K562 (cell line): Measurements from ENCODE around the gene NEURL1. TPM values are rescaled to one million over a fixed set of nuclear protein-coding genes. Genes with fewer than 3 reads are reported as not detected.

Experiments used
- ATAC-seq: fragments of 200-7000 bp; cut with Tn5 transposase; 3 replicates; pipeline ENCODE4 v1.9.1; 2020; ENCODE audit warnings: moderate library complexity
- BruUV-seq: library from RNA; stranded (reverse); fragments of 400-500 nt; replicated peaks from 2 replicates; lab custom pipeline; 2021; lab: Mats Ljungman, UMichigan
- CTCF ChIA-PET: fragments of 300-600 bp; formaldehyde crosslinking; extraction: SDS; loops from one replicate; lab custom pipeline; 2021; ENCODE audit warnings: low intra/inter-chr PET ratio; lab: Yijun Ruan, JAX
- POLR2A ChIA-PET: fragments of 300-600, 350-650 bp; sonication (Branson Sonifier 250); formaldehyde crosslinking; extraction: SDS; loops from one replicate; lab custom pipeline; 2021; ENCODE audit warnings: antibody characterized with exemption, inconsistent platforms; lab: Yijun Ruan, JAX
- DNase-seq, 4 experiments: peaks; one replicate each; pipeline versions ENCODE4 v3.0.0 to v3.0.0-alpha.2; 2011 to 2018; ENCODE audit warnings: low spot score in 3 of 4, mixed read lengths in 3 of 4; ENCODE audit errors: extremely low read depth in 1 of 4
- FAIRE-seq: peaks from 2 replicates; lab custom pipeline; 2011; peaks lifted over from hg19 to GRCh38; lab: Jason Lieb, UNC
- H2AFZ ChIP-seq: 2 replicates; pipeline ENCODE4 v1.6.0; 2011; ENCODE audit warnings: low read depth, low read length, control low read depth, inconsistent platforms
- H3K27ac ChIP-seq: fragments of 200-600 bp; 3 replicates; pipeline ENCODE4 v1.8.0; 2011; ENCODE audit warnings: low read depth, mild to moderate bottlenecking, control low read depth, inconsistent platforms, low read length, moderate library complexity, mixed read lengths; ENCODE audit errors: extremely low read depth
- H3K27me3 ChIP-seq, 2 experiments: fragments of 300-600 bp in 1 of 2; 2 replicates in 1 of 2; 3 replicates in 1 of 2; pipeline versions ENCODE4 v1.6.0 to v1.8.0; 2011; ENCODE audit warnings: inconsistent platforms in 2 of 2, low read length in 2 of 2, mild to moderate bottlenecking in 1 of 2, mixed read lengths in 1 of 2, moderate library complexity in 1 of 2; ENCODE audit not compliant: control insufficient read depth in 2 of 2, insufficient read depth in 2 of 2
- H3K36me3 ChIP-seq: fragments of 300-600 bp; 3 replicates; pipeline ENCODE4 v1.8.0; 2011; ENCODE audit warnings: mild to moderate bottlenecking, low read length, inconsistent platforms; ENCODE audit not compliant: control insufficient read depth, insufficient read depth
- H3K4me1 ChIP-seq, 2 experiments: fragments of 200-600 bp in 1 of 2; replicated peaks in 1 of 2; 2 replicates in 1 of 2; 3 replicates in 1 of 2; pipeline versions ENCODE4 v1.5.1 to v1.8.0; 2011; ENCODE audit warnings: inconsistent platforms in 2 of 2, low read length in 2 of 2, mild to moderate bottlenecking in 1 of 2, mixed read lengths in 1 of 2, moderate library complexity in 1 of 2; ENCODE audit not compliant: control insufficient read depth in 2 of 2, insufficient read depth in 2 of 2
- H3K4me2 ChIP-seq: 2 replicates; pipeline ENCODE4 v1.6.1; 2011; ENCODE audit warnings: low read length, control low read depth, inconsistent platforms, mixed read lengths; ENCODE audit not compliant: insufficient read depth
- H3K4me3 ChIP-seq: fragments of 200-600 bp; sonication (generic), shearing (Covaris generic); 2 replicates; pipeline ENCODE4 v1.5.1; 2016; ENCODE audit warnings: control low read depth, inconsistent platforms
- H3K79me2 ChIP-seq: fragments of 200-600 bp; 3 replicates; pipeline ENCODE4 v1.8.0; 2011; ENCODE audit warnings: low read length, inconsistent platforms; ENCODE audit not compliant: control insufficient read depth, insufficient read depth
- H3K9ac ChIP-seq, 2 experiments: 2 replicates each; pipeline versions ENCODE4 v1.6.0 to v1.6.1; 2011; ENCODE audit warnings: low read depth in 2 of 2, low read length in 2 of 2, control low read depth in 1 of 2, inconsistent platforms in 1 of 2, mild to moderate bottlenecking in 1 of 2, mixed read lengths in 1 of 2; ENCODE audit not compliant: insufficient read depth in 1 of 2
- H3K9me1 ChIP-seq: one replicate; pipeline ENCODE4 v1.6.0; 2011; ENCODE audit warnings: inconsistent platforms, mild to moderate bottlenecking, low read length, moderate library complexity; ENCODE audit not compliant: control insufficient read depth, insufficient read depth
- H3K9me3 ChIP-seq: replicated peaks from 2 replicates; pipeline ENCODE4 v1.5.1; 2011; ENCODE audit warnings: low read depth, low read length, inconsistent platforms; ENCODE audit not compliant: control insufficient read depth, insufficient read depth
- H4K20me1 ChIP-seq: replicated peaks from 2 replicates; pipeline ENCODE4 v1.6.1; 2011; ENCODE audit warnings: low read length, inconsistent platforms, mixed read lengths; ENCODE audit not compliant: control insufficient read depth, insufficient read depth
- BHLHE40 ChIP-seq: IDR thresholded peaks from 2 replicates; pipeline ENCODE4 v1.6.1; 2011; ENCODE audit warnings: low read length, improper control_type of control experiment
- BRD4 ChIP-seq: fragments of 200-600 bp; sonication (generic); IDR thresholded peaks from 2 replicates; pipeline ENCODE4 v1.6.1; 2017; ENCODE audit warnings: inconsistent platforms
- KDM5B ChIP-seq: fragments of 200-600 bp; sonication (generic); IDR thresholded peaks from 2 replicates; pipeline ENCODE4 v1.6.1; 2012; ENCODE audit warnings: low read depth, mild to moderate bottlenecking, moderate library complexity, low read length, control low read depth, inconsistent platforms; ENCODE audit not compliant: insufficient replicate concordance
- PHF8 ChIP-seq: fragments of 200-600 bp; sonication (generic); IDR thresholded peaks from 2 replicates; pipeline ENCODE4 v1.6.1; 2012; ENCODE audit warnings: mixed run types, mild to moderate bottlenecking, inconsistent platforms, low read length, moderate library complexity, borderline replicate concordance
- TARDBP ChIP-seq: fragments of 450-650 bp; IDR thresholded peaks from 2 replicates; pipeline ENCODE4 v1.6.1; 2016
- TEAD1 ChIP-seq, 2 experiments: fragments of 450-650 bp in 1 of 2; sonication (generic) in 1 of 2; formaldehyde crosslinking; IDR thresholded peaks; 2 replicates each; pipeline versions ENCODE4 v1.4.0 to v1.8.0; 2020 to 2022; ENCODE audit warnings: mild to moderate bottlenecking in 2 of 2, missing genetic modification reagents in 1 of 2
- TRIM28 ChIP-seq: fragments of 450-650 bp; IDR thresholded peaks from 2 replicates; pipeline ENCODE4 v1.6.1; 2017
- ZFX ChIP-seq: sonication (generic); formaldehyde crosslinking; IDR thresholded peaks from 2 replicates; pipeline ENCODE4 v1.8.0; 2022; ENCODE audit warnings: mild to moderate bottlenecking, missing genetic modification reagents, moderate library complexity
- WGBS: fragments of 100-300 bp; shearing (Covaris generic); methylation state at CpG from one replicate; pipeline ENCODE4 v1.1.6; 2016; ENCODE audit warnings: low coverage, mixed read lengths; ENCODE audit not compliant: insufficient coverage; ENCODE audit errors: missing lambda C conversion rate; 5-methylcytosine and 5-hydroxymethylcytosine counted together
- in situ Hi-C: fragments of 300-500 bp; cut with MboI; formaldehyde crosslinking; loops from 4 replicates; pipeline ENCODE4 v1.15.0; 2018; ENCODE audit warnings: inconsistent platforms, mixed read lengths
- intact Hi-C: fragments of 100-400 bp; cut with micrococcal nuclease; formaldehyde crosslinking; loops from 2 replicates; pipeline ENCODE4 v1.14.2; 2022
- polyA plus RNA-seq, 8 experiments: library from polyadenylated mRNA; depleted of rRNA in 4 of 8; stranded (reverse) in 5 of 8; unstranded in 3 of 8; fragments of >200 nt; fragmentation: Nextera tagmentation in 2 of 8; fragmentation: Illumina TruSeq in 1 of 8; extraction: Ambion mirVana in 2 of 8; extraction: Trizol in 1 of 8; gene quantifications; 2 replicates each; pipeline versions ENCODE4 v1.2.1 to v1.2.3, GENCODE V29; 2011 to 2014; ENCODE audit warnings: inconsistent platforms in 1 of 8, missing spikeins in 1 of 8
- total RNA-seq, 7 experiments: library from RNA; depleted of rRNA in 6 of 7; stranded (reverse); fragments of >200 nt in 6 of 7; fragmentation: Illumina TruSeq in 2 of 7; extraction: Trizol in 2 of 7; gene quantifications; 2 replicates each; pipeline versions ENCODE4 v1.2.1 to v1.2.3, GENCODE V29; 2011 to 2021; ENCODE audit warnings: low replicate concordance in 1 of 7
- TF ChIP-seq, protein P1 (sequence below), 2 experiments: fragments of 450-650 bp in 1 of 2; sonication (generic) in 1 of 2; formaldehyde crosslinking; conservative IDR thresholded peaks; 2 replicates each; pipeline versions ENCODE4 v1.4.0 to v1.8.1; 2020 to 2022; ENCODE audit warnings: mild to moderate bottlenecking in 1 of 2, missing genetic modification reagents in 1 of 2

Gene NEURL1
- total and polyA plus RNA-seq, 9 of the 15 experiments (the other 6 are each of a cell fraction or from before 2014, with no cell fraction given), result 0.01 to 0.45 (median 0.16) TPM; not detected in 5

GRCh38 chr10:103619424-103620351 lies 126.2 kb downstream of the NEURL1 start:
- 38% methylated on average over 10 of the region's 22 CpGs for WGBS
- in situ Hi-C loops, result no loop called here
- H3K9me1 ChIP-seq, result peaks cover 4% of the 10 kb centered on the region
- no peaks in the 10 kb centered on the region for H4K20me1 ChIP-seq
- H3K4me3 ChIP-seq, result peak overlapping the region; percentile 13; the same call in 1 of the 2 replicates
- H3K4me2 ChIP-seq, result peak overlapping the region; percentile 55
- peaks cover 53 to 76% of the 10 kb centered on the region in 2 experiments for H3K4me1 ChIP-seq
- no TSS peak for BruUV-seq
- no peaks in the 10 kb centered on the region for H3K27me3 ChIP-seq
- H3K9me3 ChIP-seq, result no peaks in the 10 kb centered on the region
- ChIA-PET CTCF (no interaction called here), POLR2A (interaction anchor here (0.5 to 0.6 kb wide), 3 partner anchors 8 to 231 kb away, joined by 3 to 4 read pairs (median 3); no protein-coding TSS in a partner anchor)
- peak; percentile 14 to 37 (median 20) for DNase-seq
- peak overlapping the region; percentile 31 to 87 for H3K9ac ChIP-seq
- H3K36me3 ChIP-seq, result peaks cover 39% of the 10 kb centered on the region; the same call in 2 of the 3 replicates
- peak overlapping the region; percentile 70 for H3K27ac ChIP-seq
- intact Hi-C loops, result loop anchor here (5.0 kb wide), 1 partner anchor 48 kb away; no protein-coding TSS in a partner anchor
- TF ChIP-seq TRIM28 (no peak), TEAD1 (CRISPR knock-in tag; IDR thresholded peaks at IDR 0.05) (no peak), BRD4 (no peak), ZFX (CRISPR knock-in tag) (peak; percentile 67), PHF8 (peak; percentile 12; the same call in 1 of the 2 replicates), KDM5B (peak; percentile 32), BHLHE40 (peak; percentile 52), TARDBP (no peak)
- TF ChIP-seq, protein P1, sequence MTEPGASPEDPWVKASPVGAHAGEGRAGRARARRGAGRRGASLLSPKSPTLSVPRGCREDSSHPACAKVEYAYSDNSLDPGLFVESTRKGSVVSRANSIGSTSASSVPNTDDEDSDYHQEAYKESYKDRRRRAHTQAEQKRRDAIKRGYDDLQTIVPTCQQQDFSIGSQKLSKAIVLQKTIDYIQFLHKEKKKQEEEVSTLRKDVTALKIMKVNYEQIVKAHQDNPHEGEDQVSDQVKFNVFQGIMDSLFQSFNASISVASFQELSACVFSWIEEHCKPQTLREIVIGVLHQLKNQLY (CRISPR knock-in tag; conservative IDR thresholded peaks at IDR 0.05), result no peak
- H2AFZ ChIP-seq, result 0 out of 2 replicates have a peak overlapping the region, but pooled peaks have one; percentile 45
- FAIRE-seq, result no peak
- peaks cover 5% of the 10 kb centered on the region; the same call in 2 of the 3 replicates for H3K79me2 ChIP-seq
- ATAC-seq, result peak; percentile 14; the same call in 2 of the 3 replicates
